NCI-H460 (cell line): Measurements from ENCODE around the gene UCHL5. TPM values are rescaled to one million over a fixed set of nuclear protein-coding genes. Genes with fewer than 3 reads are reported as not detected.
"Not testable (repeated sequence)": the region's sequence is repeated elsewhere in the genome, so short reads cannot be mapped to it uniquely, and the experiment has no call there.

Experiments used
- DNase-seq: peaks from one replicate; pipeline ENCODE4 v3.0.0-alpha.2; 2016; ENCODE audit warnings: low read depth; ENCODE audit errors: extremely low read depth
- total RNA-seq: library from RNA; depleted of rRNA; stranded (reverse); fragments of >200 nt; shearing (Covaris generic); gene quantifications from 2 replicates; pipeline ENCODE4 v1.2.3, GENCODE V29; 2014

Gene UCHL5
- total RNA-seq, 1 experiment from 2014 or later, result 93.7 TPM

DNA sequence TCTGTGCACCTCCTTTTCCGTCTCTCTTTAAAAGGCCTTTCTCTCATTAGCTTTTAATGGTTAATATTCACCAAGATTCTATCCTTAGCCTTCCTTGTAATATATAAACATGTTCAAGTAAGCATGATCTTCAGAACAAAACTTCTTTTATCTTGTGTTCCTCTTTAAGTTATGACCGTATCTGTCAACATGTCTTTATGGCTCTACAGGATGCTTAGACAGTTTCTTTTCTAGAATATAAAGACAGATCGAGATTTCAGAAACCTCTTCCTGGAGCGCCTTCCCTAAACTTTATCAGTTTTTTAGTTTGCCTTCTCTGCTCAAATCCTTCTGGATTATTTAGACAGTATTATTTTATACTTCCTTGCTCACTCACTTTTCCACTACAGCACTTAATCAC lies 7.4 kb upstream of the UCHL5 start:
- DNase-seq, result no peak

DNA sequence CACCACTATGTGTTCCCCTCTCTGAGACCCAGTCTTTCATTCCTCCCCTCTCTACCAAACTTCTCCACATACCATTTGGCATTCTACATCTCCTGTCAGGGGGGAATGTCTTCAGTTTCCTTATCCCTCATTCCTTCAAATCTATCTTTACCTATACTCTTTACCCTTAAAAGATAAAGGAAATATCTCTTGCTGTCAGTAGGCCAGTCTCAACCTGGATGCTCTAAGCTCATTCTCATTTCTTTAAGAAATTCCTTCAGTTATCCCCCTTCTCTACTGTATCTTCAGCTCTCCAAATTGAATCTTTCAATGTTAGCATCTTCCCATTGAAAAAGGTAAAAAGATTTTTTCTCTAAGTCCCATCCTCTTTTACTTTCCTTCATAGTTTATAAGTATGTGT lies 6.8 kb upstream of the UCHL5 start:
- no peak for DNase-seq

DNA sequence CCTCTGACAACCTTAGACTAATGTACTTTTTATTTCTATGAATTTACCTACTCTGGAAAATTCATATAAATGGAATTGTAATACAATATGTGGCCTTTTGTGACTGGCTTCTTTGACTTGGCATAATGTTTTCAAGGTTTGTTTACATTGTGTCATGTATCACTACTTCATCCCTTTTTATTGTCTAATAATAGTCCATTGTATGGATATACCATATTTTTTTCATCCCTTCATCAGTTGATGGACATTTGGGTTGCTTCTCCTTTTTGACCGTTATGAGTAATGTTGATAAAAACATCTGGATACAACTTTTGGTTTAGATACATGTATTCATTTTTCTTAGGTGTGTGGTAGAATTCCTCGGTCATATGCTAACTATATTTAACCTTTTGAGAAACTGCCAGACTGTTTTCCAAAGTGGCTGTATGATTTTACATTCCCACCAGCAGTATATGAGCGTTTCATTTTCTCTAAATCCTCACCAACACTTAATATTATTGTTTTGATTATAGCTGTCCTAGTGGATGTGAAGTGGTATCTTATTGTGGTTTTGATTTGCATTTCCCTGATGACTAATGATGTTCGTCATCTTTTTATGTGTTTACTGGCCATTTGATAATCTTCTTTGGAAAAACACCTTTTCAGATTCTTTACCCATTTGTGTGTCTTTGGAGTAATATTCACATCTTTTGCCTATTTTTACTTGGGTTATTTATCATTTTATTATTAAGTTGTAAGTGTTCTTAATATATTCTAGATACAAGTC lies 3.7 kb upstream of the UCHL5 start:
- DNase-seq, result no peak

DNA sequence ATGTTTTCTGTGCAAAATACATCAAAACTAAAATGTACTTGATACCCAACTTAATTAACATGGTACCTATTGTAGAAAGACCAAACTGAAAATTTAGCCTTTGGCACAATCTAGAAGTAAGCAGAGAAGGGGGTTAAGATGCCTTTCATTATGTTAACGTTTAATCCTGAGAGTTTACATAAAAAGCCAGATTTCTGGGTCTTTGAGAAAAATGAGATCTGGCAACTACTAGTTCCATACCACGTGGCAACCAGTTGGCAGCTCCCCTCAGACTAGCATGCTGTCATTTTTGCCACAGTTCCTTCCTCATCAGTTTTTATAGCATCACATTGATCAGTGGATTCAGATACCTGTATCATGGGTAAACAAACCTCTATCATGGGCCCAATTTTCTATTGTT lies 1.8 kb upstream of the UCHL5 start:
- DNase-seq, result no peak

DNA sequence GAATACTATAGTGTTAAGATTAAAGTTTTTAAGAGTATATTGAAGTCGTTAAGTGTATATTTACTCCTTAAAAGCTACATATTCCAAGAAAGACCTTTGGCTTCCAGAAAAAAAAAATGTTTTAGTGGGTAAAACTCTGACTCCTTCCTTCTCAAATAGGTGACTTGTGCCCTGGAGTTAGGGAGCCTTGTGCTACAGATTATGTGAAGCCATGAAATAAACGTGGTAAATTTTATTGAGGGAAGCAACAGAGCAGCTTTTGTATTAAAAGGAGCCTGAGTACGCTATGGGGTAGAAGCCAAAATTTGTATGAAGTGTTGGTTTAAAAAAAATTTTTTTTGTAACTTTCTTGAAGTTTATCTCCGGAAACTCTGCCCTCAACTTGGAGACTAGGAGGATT lies 1.2 kb upstream of the UCHL5 start:
- DNase-seq, result no peak

DNA sequence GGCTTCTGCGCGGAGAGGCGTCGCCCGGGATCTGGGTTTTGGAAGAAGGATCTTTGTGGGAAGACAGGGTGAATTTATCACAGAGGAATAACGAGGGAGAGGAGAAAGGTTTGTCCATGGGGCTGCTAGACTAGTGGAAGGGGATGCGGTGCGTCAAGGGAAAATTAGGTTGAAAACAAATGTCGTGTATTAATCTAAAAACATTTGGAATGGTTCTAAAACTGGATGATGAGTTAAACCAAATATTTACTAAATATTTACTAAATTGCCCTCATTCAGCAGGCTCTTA lies 899 bp upstream of the UCHL5 start:
- no peak for DNase-seq

DNA sequence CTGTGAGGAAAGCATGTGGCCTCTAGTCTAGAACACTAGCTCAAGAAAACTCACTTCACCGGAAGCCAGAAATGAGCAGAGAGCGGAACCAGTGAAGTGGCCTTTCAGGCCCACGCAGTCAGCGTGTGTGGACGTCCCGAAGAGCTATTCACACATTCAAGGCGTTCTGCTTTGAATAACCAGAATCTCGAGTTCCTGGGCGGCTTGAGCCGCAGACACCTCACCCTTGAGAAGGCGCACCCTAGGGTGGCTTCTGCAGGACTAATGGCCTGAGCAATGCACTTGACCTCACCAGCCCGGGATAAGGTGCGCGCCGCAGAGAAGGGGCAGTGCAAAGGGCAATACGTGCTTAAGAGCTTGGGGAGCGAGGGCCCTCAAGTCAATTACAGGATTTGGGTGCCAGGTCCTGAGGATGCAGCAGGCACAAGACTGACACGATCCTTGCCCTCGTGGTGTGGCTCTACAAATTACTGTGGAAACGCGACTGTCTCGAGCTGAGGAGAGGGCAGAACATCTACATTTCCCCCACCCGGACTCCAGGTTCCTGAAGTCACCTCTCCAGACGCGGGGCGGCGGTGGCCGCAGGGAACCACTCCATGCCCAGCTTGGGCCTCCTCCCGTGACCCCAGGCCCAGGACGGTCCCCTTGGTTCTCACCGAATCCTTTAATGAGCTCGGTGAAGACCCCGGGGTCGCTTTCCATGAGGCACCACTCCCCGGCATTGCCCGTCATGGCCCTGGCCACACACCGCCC lies 455 bp downstream of the UCHL5 start:
- DNase-seq, result peak; percentile 50

DNA sequence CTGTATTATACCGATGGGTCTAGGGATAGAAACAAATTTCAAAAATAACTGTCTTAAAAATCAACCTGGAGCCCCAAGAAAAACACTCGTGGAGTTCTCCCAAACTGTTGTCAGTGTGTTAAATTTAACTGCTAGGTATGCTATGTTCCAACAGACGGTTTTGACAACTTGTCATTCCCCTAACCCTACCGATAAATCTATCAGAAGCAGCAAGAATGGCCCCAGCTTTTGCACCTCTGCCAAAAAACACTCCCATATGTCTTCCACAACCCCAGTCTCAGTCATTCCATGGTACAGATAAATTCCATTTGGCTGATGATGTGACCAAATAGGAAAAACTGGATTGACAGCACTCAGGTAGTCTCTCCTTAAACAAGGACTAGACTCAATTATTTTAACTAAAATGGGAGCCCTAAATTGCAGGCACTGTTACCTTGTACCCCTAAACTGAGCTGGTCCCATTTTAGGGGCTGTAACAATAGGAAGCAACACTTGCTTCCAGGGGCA lies 4.9 kb downstream of the UCHL5 start:
- no peak for DNase-seq

DNA sequence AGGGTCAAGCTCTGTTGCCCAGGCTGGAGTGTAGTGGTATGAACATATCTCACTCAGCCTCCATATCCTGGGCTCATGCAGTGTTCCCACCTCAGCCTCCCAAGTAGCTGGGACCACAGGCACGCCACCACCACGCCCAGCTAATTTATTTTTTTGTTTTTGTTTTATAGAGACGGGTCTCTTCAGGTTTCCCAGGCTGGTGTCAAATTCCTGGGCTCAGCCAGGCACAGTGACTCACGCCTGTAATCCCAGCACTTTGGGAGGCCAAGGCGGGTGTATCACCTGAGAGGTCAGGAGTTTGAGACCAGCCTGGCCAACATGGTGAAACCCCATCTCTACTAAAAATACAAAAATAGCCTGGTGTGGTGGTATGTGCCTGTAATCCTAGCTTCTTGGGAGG lies 10.2 kb downstream of the UCHL5 start:
- not testable (repeated sequence) for DNase-seq

DNA sequence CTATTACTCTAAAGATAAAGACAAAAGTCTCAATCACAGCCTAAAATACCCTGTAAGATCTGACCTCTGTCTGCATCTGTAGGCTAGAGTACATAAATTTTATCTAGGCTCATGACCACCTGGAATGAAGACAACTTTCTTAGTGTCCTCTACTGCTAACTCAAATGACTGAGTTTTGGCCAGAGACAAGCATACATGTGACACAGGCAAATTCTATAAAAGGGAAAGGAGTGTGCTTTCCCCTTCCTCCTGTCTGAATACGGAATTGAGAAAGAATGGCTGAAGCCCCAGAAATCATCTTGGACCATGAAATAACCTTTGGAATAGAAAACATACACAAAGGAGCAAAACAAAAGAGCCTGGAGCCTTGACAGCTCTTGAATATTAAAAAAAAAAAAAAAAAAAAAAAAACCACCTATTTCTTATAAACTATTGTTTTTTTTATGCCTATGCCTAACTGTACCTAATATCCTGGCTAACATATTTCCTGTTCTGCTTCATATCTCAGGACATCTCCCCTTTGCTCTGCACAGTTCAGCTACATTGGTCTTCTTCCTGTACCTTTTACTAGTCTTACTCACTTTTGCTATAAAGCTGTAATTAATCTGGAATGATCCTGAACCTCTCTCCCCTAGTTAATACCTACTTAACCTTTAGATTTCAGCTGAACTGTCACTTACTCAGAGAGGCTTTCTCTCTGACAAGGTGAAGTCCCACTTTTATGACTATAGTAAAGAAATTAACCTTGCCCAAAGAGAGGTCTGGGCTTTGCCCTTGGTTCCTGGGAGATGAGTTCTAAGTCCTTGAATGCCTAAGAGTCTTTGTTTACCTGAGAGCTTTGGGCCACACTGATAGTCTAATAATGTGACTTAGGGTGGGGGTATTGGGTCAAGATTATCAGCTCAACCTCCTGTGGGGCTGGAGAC lies 16.1 kb downstream of the UCHL5 start:
- DNase-seq, result no peak

DNA sequence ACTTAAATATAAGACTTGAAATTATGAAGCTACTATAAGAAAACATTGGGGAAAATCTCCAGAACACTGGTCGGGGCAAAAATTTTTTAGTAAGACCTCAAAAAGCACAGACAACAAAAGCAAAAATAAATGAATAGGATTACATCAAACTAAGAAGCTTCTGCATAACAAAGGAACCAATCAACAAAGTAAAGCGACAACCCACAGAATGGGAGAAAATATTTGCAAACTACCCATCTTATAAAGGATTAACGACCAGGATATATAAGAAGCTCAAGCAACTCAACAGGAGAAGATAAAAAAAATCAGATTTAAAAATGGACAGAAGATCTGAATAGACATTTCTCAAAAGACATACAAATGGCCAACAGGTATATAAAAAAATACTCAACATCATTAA lies 19.1 kb downstream of the UCHL5 start:
- no peak for DNase-seq

DNA sequence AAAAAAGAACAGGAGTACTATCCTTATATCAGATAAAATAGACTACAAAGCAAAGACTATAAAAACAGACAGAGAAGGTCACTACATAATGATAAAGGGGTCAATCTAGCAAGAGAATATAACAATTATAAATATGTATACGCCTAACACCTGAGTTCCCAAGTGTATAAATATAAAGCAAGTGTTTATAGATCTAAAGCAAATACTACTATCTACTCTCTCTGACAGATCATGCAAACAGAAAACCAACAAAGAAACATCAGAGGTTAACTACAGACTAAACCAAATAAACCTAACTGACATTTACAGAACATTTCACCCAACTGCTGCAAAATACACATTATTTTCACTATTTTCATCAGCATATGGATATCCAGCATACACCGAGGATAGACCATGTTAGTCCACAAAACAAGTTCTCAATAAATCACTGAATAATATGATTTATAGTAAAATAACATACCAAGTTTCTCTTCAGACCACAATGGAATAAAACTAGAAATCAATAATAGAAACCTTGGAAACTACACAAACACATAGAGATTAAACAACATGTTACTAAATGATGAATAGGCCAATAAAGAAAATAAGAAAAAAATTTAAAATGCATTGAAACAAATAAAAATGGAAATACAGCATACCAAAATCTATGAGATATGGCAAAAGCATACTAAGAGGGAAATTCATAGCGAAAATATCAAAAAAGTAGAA lies 22.7 kb downstream of the UCHL5 start:
- DNase-seq, result no peak

DNA sequence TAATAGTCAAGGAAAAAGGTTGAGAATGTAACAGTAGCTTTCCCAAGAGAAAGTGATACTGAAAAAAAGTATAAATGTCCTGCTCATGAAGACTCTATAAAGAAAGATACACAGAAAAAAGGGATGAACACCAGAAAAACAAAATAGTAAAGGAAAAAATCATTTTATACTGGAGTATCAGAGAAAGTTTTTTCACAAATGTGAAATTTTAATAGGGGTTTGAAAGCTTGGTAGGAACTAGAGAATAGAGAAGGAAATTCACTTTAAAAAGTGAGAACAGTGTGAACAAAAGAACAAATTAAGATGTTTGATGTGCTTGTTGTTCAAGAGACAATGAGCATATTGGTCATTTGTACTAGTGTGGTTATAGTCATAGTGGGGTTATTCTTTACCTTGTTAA lies 25.6 kb downstream of the UCHL5 start:
- no peak for DNase-seq

DNA sequence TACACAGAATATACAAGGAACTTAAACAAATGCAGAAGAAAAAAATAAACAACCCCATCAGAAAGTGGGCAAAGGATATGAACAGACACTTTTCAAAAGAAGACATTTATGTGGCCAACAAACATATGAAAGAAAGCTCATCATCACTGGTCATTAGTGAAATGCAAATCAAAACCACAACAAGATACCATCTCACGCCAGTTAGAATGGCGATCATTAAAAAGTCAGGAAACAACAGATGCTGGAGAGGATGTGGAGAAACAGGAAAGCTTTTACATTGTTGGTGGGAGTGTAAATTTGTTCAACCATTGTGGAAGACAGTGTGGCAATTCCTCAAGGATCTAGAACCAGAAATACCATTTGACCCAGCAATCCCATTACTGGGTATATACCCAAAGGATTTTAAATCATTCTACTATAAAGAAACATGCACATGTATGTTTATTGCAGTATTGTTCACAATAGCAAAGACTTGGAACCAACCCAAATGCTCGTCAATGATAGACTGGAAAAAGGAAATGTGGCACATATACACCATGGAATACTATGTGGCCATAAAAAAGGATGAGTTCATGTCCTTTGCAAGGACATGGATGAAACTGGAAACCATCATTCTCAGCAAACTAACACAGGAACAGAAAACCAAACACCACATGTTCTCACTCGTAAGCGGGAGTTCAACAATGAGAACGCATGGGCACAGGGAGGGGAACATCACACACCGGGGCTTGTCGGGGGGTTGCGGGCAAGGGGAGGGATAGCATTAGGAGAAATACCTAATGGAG lies 26.3 kb downstream of the UCHL5 start:
- not testable (repeated sequence) for DNase-seq

DNA sequence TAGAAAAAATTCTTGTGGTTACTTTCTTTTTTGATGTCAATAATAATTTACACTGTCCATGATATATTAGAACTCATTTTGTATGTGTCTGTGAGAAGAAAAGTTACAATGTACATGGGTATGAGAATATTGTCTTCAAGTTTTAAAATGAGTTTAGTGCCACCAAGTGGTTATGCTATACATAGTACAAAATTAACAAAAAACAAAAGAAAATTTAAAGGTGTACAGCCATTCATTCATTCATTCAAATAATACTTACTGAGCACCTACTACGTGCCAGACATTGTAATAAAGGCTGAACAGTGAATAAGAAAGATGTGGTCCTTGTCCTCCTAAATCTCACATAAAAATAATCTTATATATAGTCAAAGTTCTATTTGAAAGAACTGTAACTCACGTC lies 27.7 kb downstream of the UCHL5 start:
- DNase-seq, result peak; percentile 40

DNA sequence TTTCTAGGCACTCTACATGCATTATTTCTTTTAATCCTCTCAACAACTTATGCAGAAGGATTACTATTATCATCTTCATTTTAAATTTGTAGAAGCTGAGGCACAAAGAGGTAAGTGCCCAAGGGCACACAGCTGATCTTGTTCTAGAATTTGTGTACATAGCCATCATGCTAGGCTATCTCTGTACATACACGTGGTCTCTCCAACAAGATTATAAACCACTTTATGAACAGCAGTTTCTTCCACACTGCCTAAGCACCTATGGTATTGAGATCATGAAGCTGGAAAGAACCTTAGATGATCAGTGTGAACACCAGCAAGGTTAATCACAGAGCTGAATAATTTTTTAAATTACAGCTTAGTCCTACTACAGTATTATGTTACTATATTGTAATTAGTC lies 28.9 kb downstream of the UCHL5 start:
- DNase-seq, result no peak

DNA sequence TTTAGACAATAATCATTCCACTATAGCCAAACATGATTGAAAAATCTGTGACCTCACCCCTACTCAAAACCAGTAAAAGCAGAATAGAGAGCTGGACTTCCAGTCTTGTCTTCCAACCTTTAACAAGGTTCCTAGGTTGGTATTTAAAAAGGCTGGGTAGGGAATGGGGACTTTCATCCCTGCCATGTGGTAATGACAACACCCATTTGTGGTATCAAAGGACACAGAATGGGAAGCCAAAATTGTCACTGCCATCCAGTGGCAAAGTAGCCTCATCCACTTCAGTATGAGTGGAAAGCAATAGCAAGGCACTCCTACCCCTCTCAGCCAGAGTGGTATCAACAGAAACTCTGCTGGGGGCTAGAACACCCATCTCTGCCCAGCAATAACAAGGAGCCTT lies 33.9 kb downstream of the UCHL5 start:
- no peak for DNase-seq

DNA sequence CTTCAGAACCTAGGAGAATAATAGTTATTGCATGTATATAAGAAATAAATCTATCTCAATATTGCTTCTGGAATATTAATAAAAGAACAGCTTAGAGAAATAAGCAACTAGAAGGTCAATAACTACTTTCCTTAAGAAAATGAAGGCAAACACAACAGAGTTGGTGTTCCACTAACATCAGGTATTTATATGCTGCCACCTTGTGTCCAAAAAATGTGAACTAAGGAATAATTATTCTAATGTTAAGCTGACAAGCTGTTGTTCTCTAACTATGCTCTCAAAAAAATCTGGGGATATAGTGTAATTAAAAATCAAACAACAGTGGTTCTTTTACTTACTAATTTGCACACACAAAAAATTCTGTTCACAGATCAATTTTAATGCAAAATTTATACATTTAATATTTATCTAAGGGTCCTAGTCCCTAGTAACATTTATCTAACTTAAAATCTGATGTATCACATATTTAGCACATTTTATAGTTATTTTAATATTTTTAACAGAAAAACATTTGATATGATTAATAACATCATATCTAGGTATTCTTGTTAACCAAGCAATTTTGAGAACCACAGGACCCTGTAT lies 39.6 kb downstream of the UCHL5 start:
- peak; percentile 85 for DNase-seq

DNA sequence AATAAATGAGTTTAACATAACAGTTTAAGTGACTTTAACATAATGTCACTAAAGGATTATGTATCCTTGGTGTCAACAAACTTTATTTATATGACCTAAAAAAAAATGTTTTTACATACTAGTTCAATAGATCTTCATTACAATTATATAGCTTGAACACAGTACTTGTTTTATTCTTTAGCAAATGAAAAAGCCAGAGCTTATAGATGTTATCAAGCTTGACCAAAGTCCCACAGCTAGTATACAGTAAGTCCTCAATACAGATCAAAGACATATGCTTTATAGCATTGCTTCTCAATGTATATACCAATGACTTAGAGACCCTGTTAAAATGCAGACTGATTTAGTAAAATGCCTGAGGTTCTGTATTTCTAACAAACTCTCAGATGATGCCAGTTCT lies 42.4 kb downstream of the UCHL5 start:
- DNase-seq, result no peak
